T-cell (primary cell): ENCODE results near the gene HGS. TPM values are rescaled to one million over a fixed set of nuclear protein-coding genes. Genes with fewer than 3 reads are reported as not detected.

Experiments
- ATAC-seq, 4 experiments: fragments of 200-7000 bp in 3 of 4; fragments of 150-1000 bp in 1 of 4; cut with Tn5 transposase; replicated peaks in 1 of 4; 1 replicate in 3 of 4; 2 replicates in 1 of 4; pipeline ENCODE4 v1.10.0; 2021; ENCODE audit warnings: moderate library complexity in 3 of 4, mild to moderate bottlenecking in 2 of 4, moderate number of reproducible peaks in 1 of 4
- CTCF ChIA-PET, 2 donors: fragments of 300-600 bp; sonication (Branson Sonifier 250); formaldehyde crosslinking; loops; one replicate each; lab custom pipeline; 2022; ENCODE audit warnings: antibody characterized with exemption in 2 of 2; lab: Charles Lee
- POLR2A ChIA-PET, 2 donors: fragments of 300-600 bp; sonication (Branson Sonifier 250); formaldehyde crosslinking; loops; one replicate each; lab custom pipeline; 2022; ENCODE audit warnings: antibody characterized with exemption in 2 of 2; lab: Charles Lee
- DNase-seq, 35 experiments: peaks; one replicate each; pipeline versions ENCODE4 v3.0.0 to v3.0.0-alpha.2; 2013 to 2023
- H3K27ac ChIP-seq: one replicate; pipeline ENCODE4 v1.5.1; 2013; ENCODE audit warnings: low read length
- H3K27me3 ChIP-seq, 2 experiments: replicated peaks in 1 of 2; 1 replicate in 1 of 2; 2 replicates in 1 of 2; pipeline versions ENCODE4 v1.6.1 to v1.7.0; 2013; ENCODE audit warnings: low read length in 1 of 2, mixed read lengths in 1 of 2; ENCODE audit not compliant: control insufficient read depth in 2 of 2, insufficient read depth in 2 of 2; ENCODE audit errors: extremely low read depth in 1 of 2
- H3K36me3 ChIP-seq, 2 donors: 1 replicate in 1 of 2; 2 replicates in 1 of 2; pipeline versions ENCODE4 v1.6.1 to v1.7.0; 2013; ENCODE audit warnings: low read length in 1 of 2; ENCODE audit not compliant: control insufficient read depth in 2 of 2, insufficient read depth in 1 of 2; ENCODE audit errors: extremely low read depth in 1 of 2
- H3K4me1 ChIP-seq, 2 experiments: 1 replicate in 1 of 2; 2 replicates in 1 of 2; pipeline versions ENCODE4 v1.6.1 to v1.7.0; 2013; ENCODE audit warnings: low read length in 2 of 2, mixed read lengths in 1 of 2; ENCODE audit not compliant: insufficient read depth in 2 of 2, control insufficient read depth in 1 of 2; ENCODE audit errors: extremely low read depth in 1 of 2
- H3K4me3 ChIP-seq, 2 donors: 1 replicate in 1 of 2; 2 replicates in 1 of 2; pipeline versions ENCODE4 v1.5.1 to v1.7.0; 2013; ENCODE audit warnings: mild to moderate bottlenecking in 2 of 2, low read length in 1 of 2, moderate library complexity in 1 of 2; ENCODE audit not compliant: control insufficient read depth in 1 of 2; ENCODE audit errors: extremely low read depth in 1 of 2
- H3K9me3 ChIP-seq: 2 replicates; pipeline ENCODE4 v1.7.0; 2013
- H3K27ac Mint-ChIP-seq, 2 donors: one replicate each; pipeline ENCODE4 v1.8.0; 2020 to 2021; ENCODE audit warnings: mild to moderate bottlenecking in 2 of 2, mixed read lengths in 2 of 2
- H3K27me3 Mint-ChIP-seq, 2 donors: one replicate each; pipeline ENCODE4 v1.8.0; 2021 to 2022; ENCODE audit warnings: mixed read lengths in 2 of 2
- H3K36me3 Mint-ChIP-seq: one replicate; pipeline ENCODE4 v1.8.0; 2021; ENCODE audit warnings: mixed read lengths
- H3K4me1 Mint-ChIP-seq, 3 donors: one replicate each; pipeline ENCODE4 v1.8.0; 2020 to 2022; ENCODE audit warnings: mixed read lengths in 3 of 3, mild to moderate bottlenecking in 1 of 3
- H3K4me3 Mint-ChIP-seq, 3 donors: one replicate each; pipeline ENCODE4 v1.8.0; 2020 to 2022; ENCODE audit warnings: mild to moderate bottlenecking in 3 of 3, mixed read lengths in 3 of 3, moderate library complexity in 3 of 3
- H3K9me3 Mint-ChIP-seq, 3 donors: one replicate each; pipeline ENCODE4 v1.8.0; 2020 to 2022; ENCODE audit warnings: mixed read lengths in 3 of 3
- WGBS: methylation state at CpG from one replicate; pipeline ENCODE4 v1.1.5; 2013; ENCODE audit warnings: missing lambda C conversion rate; ENCODE audit not compliant: insufficient coverage; 5-methylcytosine and 5-hydroxymethylcytosine counted together
- total RNA-seq, 35 experiments: library from RNA in 6 of 35; stranded (reverse) in 6 of 35; fragments of 120-200 nt in 1 of 35; gene quantifications; one replicate each; pipeline versions ENCODE4 v1.2.1 to v1.2.4 and lab custom pipeline; 2013 to 2026

HGS gene
- total RNA-seq, 5 donors from 2014 or later (not counting 1 experiment from before 2014, with no cell fraction given) = 114 to 205 (median 181) TPM

DNA sequence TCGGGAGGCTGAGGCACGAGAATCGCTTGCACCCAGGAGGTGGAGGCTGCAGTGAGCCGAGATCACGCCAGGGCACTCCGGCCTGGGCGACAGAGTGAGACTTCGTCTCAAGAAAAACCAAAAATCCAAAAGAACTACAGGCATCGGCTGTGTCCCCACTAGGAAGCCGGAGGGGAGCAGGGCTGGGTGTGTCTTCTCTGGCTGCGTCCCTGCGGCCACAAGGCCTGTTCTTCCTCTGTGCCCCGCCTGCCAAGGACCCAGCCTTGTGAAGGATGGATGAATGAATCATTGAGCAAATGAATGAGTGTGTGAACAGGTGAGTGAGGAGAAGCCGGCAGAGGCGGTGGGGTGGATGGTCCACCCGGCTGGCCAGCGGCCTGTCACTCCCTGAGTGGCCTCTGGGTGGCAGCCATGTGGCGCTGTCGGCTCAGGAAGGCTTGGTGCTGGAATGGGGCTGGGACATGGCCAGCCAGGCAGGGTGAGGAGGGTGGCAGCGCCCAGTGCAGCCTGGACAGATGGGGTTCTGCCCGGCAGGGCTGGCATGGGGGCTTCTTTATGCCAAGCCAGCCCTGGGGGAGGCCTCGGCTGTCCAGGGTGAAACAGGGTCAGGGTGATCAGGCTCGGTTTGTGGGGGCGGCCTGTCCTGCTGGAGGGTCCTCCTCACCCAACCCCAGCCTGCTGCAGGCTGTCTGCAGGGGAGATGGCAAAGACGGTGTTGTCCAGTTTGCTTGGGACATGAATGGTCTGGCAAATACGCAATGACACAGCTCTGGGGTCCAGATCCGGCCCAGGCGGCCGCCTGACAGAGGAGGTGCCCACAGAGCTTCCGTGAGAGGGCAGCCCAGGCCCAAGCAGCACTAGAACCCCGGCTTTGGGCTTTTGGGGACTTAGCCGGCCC lies 49.9 kb downstream of the HGS start:
- POLR2A ChIA-PET = no interaction called here
- DNase-seq = peak in 26 of 35 experiments; percentile 20 to 67 (median 38)
- Mint-ChIP-seq H3K27me3 (peaks cover 20 to 33% of the 10 kb centered on the region in 2 donors), H3K27ac (no peak overlapping the region), H3K36me3 (no peaks in the 10 kb centered on the region), H3K4me3 (peak overlapping the region in 1 of 3 donors; percentile 29), H3K9me3 (no peaks in the 10 kb centered on the region), H3K4me1 (peaks cover 6 to 10% (median 7%) of the 10 kb centered on the region in 3 donors)
- no peak overlapping the region for H3K4me3 ChIP-seq
- H3K27ac ChIP-seq = no peak overlapping the region
- H3K36me3 ChIP-seq = no peaks in the 10 kb centered on the region
- CTCF ChIA-PET = no interaction called here
- H3K27me3 ChIP-seq = peaks cover 0 to 84% of the 10 kb centered on the region in 2 experiments
- WGBS = 53% methylated on average over 25 of the region's 32 CpGs
- H3K9me3 ChIP-seq = no peaks in the 10 kb centered on the region
- ATAC-seq = peak; percentile 82 to 89 (median 88)
- H3K4me1 ChIP-seq = peaks cover 0 to 12% of the 10 kb centered on the region in 2 experiments

DNA sequence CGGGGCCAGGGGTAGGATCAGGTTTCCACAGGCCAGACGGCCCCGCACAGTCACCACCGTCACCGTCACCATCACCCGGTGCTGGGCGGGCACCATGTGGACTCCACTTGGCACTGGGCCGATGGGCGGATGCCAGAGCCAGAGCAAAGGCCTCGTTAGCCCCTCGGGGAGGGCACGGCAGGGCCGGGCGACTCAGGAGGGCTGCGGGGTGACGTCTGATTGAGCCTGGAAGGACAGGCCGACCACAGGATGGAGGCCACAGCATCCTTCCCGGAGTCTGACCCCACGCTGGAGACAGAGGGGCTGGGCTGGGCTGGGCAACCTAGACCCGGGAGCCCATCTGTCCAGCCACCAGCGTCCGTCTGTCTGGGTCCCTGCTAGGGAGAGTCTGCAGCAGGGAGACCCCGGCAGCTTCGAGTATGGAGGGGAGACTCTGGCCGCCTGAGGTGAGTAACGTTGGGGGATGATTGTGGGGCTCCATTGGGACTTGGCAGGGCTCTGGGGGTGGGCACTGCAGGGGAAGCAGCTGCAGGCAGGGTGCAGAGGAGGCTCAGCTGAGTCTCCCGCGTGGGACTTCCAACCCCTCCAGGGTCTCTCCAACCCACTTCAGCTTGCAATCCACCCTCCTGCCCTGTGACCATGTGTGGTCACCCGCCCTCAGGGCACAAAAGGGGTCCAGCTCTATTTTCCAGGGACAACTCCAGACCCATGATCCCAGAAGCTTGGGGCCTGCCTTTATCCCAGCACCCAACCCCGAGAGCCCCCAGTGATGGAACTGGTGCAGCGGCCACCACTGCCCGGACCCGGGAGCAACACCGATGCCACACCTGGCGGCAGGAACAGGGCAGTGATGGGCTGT lies 50.8 kb downstream of the HGS start:
- Mint-ChIP-seq H3K36me3 (no peaks in the 10 kb centered on the region), H3K4me3 (no peak overlapping the region), H3K27ac (no peak overlapping the region), H3K4me1 (peaks cover 6 to 10% (median 7%) of the 10 kb centered on the region in 3 donors), H3K9me3 (no peaks in the 10 kb centered on the region), H3K27me3 (peaks cover 20 to 37% of the 10 kb centered on the region in 2 donors)
- no peak for ATAC-seq
- POLR2A ChIA-PET = no interaction called here
- WGBS = 80% methylated on average over 31 of the region's 35 CpGs
- no peak for DNase-seq
- peaks cover 0 to 12% of the 10 kb centered on the region in 2 experiments for H3K4me1 ChIP-seq
- H3K9me3 ChIP-seq = no peaks in the 10 kb centered on the region
- CTCF ChIA-PET = no interaction called here
- H3K4me3 ChIP-seq = no peak overlapping the region
- H3K36me3 ChIP-seq = no peaks in the 10 kb centered on the region
- peaks cover 0 to 82% of the 10 kb centered on the region in 2 experiments for H3K27me3 ChIP-seq
- no peak overlapping the region for H3K27ac ChIP-seq

DNA sequence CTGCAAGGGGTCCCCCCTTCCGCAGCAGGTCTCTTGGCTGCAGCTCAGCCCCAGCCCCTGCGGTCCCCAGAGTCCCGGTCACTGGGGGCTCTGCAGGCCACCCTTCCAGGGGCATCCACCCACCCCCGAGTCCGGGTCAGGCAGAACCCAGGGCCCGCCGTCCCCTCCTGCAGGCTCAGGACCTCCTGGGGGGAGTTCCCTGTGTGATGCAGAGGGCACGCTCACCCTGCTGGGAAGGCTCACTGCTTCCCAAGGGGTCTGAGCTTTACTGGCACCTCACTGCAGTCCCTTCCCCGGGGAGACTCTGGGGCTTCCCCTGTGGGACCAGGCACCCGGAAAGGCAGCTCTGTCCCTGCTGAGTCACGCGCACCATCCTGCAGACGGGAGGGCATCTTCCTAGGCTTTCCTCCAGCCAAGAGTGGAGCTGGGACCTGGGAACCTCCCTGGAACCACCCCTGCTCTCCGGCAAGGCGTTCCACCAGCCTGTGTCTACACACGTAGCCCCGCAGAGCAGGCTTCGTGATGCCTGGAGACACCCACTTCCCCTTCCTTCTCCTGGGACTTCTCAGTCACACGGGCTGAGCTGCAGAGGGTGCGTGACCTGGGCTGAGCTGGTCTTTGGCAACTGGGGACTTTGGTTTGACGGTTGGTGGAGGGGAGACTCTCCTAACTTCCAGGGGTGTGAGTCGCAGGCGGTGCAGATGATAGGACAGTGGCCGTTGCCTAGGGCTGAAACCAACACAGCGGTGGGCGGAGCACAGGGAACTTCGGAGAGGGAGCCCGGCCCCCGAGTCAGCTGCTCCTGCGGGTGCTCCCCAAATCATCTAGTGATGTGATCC lies 51.7 kb downstream of the HGS start:
- H3K36me3 Mint-ChIP-seq = no peaks in the 10 kb centered on the region
- H3K4me3 ChIP-seq = no peak overlapping the region

DNA sequence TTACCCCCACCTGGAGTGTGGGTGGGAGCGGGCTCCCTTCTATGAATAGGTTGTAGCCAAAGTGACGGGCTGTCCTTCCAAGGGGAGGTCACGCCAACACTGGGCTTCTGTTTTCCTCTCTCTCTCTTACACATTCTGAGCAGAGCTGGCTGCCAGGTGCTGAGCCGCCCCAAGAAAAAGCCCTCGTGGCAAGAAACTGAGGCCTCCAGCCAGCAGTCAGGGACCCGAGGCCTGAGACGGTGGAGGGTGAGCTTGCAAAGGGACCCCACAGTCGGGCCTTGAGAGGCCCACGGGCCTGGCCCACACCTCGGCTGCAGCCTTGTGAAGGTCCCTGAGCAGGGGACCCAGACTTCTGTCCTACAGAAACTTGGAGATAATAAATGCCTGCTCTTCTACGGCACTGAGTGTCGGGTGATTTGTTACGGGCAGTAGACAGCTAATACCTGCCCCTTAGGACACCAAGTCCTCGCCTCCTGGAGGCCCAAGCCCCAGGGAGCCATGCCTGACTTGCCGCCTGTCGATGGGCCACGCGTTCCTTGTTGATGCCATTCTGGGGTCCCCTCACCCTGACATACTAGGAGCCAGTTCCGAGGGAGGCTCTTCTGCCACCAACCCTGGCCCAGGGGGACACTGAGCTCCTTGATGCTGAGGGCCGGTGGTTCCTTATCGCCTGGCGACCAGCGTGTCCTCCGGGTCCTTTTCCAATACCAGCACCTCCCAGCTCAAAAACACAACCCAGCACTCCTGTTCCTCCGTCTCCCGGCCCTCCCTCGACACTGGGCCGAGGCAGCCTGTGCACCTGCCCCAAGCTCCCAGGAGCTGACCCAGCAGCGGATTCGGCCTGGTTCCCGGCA lies 54.4 kb downstream of the HGS start:
- POLR2A ChIA-PET = interaction anchor here in 1 of 2 donors (0.6 kb wide), 1 partner anchor 420 kb away, joined by 4 read pairs; no protein-coding TSS in a partner anchor
- Mint-ChIP-seq H3K4me1 (peaks cover 7 to 10% (median 8%) of the 10 kb centered on the region in 3 donors), H3K36me3 (no peaks in the 10 kb centered on the region), H3K27me3 (peaks cover 16 to 23% of the 10 kb centered on the region in 2 donors), H3K27ac (no peak overlapping the region), H3K9me3 (no peaks in the 10 kb centered on the region), H3K4me3 (no peak overlapping the region)
- CTCF ChIA-PET = no interaction called here
- Histone ChIP-seq H3K27me3 (peaks cover 0 to 68% of the 10 kb centered on the region in 2 experiments), H3K4me3 (no peak overlapping the region), H3K27ac (no peak overlapping the region), H3K9me3 (no peaks in the 10 kb centered on the region), H3K4me1 (peaks cover 0 to 12% of the 10 kb centered on the region in 2 experiments), H3K36me3 (no peaks in the 10 kb centered on the region)
- WGBS = 87% methylated on average over 27 of the region's 31 CpGs
- DNase-seq (no peak), ATAC-seq (no peak)

More for the DNA sequence above, 51.7 kb downstream of the HGS start:
- H3K27ac Mint-ChIP-seq = no peak overlapping the region
- Histone ChIP-seq H3K27ac (no peak overlapping the region), H3K9me3 (no peaks in the 10 kb centered on the region), H3K27me3 (peaks cover 0 to 78% of the 10 kb centered on the region in 2 experiments), H3K4me1 (peaks cover 0 to 12% of the 10 kb centered on the region in 2 experiments), H3K36me3 (no peaks in the 10 kb centered on the region)
- H3K27me3 Mint-ChIP-seq = peaks cover 20 to 34% of the 10 kb centered on the region in 2 donors
- CTCF ChIA-PET = no interaction called here
- WGBS = 38% methylated on average over 22 of the region's 30 CpGs
- H3K4me1 Mint-ChIP-seq = peaks cover 6 to 10% (median 7%) of the 10 kb centered on the region in 3 donors
- POLR2A ChIA-PET = no interaction called here
- ATAC-seq (peak in 3 of 4 experiments; percentile 24 to 55 (median 28)), DNase-seq (peak in 1 of 35 experiments; percentile 38)
- no peaks in the 10 kb centered on the region for H3K9me3 Mint-ChIP-seq
- H3K4me3 Mint-ChIP-seq = peak overlapping the region in 2 of 3 donors; percentile 4 to 45

DNA sequence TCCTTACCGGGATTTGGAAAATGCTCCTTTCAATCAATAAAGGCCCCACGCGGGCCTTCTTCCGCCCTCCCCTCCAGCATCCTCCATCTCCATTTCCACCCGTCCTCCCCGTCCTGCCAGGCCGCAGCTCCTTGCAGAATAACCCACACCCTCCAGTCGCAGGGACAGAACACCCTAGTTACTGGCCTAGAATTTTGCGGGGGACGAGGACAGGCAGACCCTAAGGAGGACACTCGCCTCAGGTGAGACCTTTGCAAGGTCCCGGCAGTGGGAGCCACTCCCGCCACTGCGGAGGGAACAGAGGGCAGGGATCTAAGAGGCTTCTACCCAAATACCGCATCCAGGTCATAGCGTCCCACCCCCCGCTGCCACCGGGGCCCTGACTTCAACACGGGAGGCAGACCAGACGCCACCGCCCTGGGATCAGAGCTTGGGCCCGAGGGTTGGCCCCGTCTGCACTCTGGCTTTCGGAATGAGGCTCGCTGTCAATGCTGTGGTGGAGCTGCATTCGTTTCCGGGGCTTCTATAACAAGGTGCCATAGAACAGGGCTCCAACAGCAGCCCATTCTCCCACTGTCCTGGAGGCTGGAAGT lies 55.1 kb downstream of the HGS start:
- POLR2A ChIA-PET = no interaction called here

More for the DNA sequence above, 55.1 kb downstream of the HGS start:
- Mint-ChIP-seq H3K9me3 (no peaks in the 10 kb centered on the region), H3K4me1 (peaks cover 6 to 7% (median 6%) of the 10 kb centered on the region in 3 donors), H3K27ac (no peak overlapping the region), H3K36me3 (no peaks in the 10 kb centered on the region), H3K27me3 (peaks cover 9 to 17% of the 10 kb centered on the region in 2 donors), H3K4me3 (no peak overlapping the region)
- H3K27ac ChIP-seq = no peak overlapping the region
- H3K27me3 ChIP-seq = peaks cover 0 to 61% of the 10 kb centered on the region in 2 experiments
- no peak overlapping the region for H3K4me3 ChIP-seq
- ATAC-seq = no peak
- DNase-seq = no peak
- 93% methylated on average over 24 of the region's 27 CpGs for WGBS
- peaks cover 0 to 7% of the 10 kb centered on the region in 2 experiments for H3K4me1 ChIP-seq
- CTCF ChIA-PET = no interaction called here
- H3K36me3 ChIP-seq = no peaks in the 10 kb centered on the region
- no peaks in the 10 kb centered on the region for H3K9me3 ChIP-seq
